ENCODE results near the gene CAMK2B.

GRCh38 chr7:44292876-44293560, 32.4 kb downstream of the CAMK2B start:
- TF ChIP-seq CTCF (conservative IDR thresholded peaks at IDR 0.05; ENCODE audit: low read length) (no peak), EZH2phosphoT487 (IDR thresholded peaks at IDR 0.05; ENCODE audit: borderline replicate concordance) (no peak)

All from Loucy (cell line).